Erythroblast (primary cell): ENCODE measurements around the gene KRT12.

ENCODE experiments used
- GATA1 ChIP-seq: IDR thresholded peaks from 2 replicates; pipeline ENCODE4 v1.6.1; 2011; ENCODE audit warnings: low read depth, mild to moderate bottlenecking, control low read depth, low read length, moderate library complexity
- POLR2A ChIP-seq: IDR thresholded peaks from 2 replicates; pipeline ENCODE4 v1.6.1; 2011; ENCODE audit warnings: mild to moderate bottlenecking, low read length

DNA sequence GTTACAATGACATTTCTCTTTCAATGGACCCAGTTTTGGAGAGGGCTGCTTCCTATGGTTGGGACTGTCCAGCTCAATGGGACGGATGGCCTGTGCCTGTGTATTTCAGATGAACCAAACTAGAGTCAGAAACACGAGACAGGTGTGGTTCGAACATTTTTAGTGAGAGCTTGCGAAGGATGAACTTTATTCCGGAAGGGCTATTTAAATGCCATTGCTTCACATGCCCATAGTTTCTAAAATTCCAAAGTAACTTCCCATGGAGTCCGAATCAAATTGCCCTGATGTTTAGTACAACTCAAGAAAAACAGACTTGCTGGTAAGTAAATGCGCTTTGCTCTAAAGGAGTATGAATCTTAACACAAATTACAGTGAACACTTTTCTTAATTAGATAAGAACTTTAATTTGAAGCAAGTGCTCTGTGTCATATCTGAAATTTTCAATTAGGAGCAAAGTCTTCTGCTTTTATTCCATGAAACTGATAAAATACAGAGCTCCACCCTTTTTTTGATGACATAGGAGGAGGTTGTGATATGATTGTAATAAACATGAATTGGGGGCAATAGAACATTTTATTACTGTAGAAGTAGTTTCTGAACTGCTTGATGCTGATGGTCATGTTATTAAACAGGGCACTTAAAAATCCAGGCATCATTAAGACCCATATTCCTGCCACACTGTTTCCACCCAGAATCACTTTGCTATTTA is 16.8 kb upstream of the KRT12 start:
- no peak for TF ChIP-seq POLR2A
- no peak for TF ChIP-seq GATA1
